ENCODE results near the gene PAX1. TPM values are rescaled to one million over a fixed set of nuclear protein-coding genes. Genes with fewer than 3 reads are reported as not detected.

The PAX1 gene
- polyA plus RNA-seq, 1 donor: not detected

- no peak for DNase-seq
Observed at GRCh38 chr20:21725892-21726291, 20.4 kb downstream of the PAX1 start.

DNA sequence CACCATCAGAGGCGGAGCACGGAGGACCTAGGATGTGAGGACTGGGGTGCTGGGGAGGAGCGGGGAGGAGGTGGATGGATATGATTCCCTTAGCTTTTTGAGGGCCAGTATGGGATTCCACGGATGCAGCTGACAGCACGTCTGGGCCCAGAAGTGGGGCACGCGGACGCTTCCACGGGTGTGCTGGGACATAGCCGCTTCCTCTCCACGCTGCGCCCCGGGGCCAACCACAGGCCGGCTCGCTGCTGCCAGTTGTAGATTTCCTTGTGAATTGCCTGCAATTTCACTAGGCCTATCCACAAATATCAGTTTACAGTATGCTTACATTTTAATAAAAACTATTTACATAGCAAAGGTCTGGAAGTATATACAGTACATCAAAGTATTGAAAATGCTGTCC lies 23.9 kb downstream of the PAX1 start:
- DNase-seq: no peak

GRCh38 chr20:21739161-21739560 lies 33.7 kb downstream of the PAX1 start:
- no peak for DNase-seq

DNA sequence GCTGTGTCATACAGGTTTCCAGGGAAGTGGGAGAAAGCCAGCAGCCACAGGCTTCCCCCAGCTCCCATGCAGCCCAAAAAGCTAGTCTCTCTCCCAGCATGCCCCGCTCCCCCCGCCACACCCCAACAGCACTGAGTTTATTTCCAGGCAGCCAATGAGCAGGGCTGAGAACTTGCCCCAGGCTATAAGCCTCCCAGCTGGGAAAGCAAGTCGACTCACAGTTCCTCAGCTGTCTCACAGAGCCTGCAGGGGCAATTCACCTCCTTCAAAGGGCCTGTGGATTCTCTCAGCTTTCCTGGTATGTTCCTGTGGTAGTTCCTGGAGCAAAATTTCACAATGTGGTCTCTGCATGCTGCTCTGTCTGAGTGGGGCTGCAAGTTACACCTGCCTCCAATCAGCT lies 34.2 kb downstream of the PAX1 start:
- DNase-seq: no peak

- no peak for DNase-seq
Observed at GRCh38 chr20:21741266-21741665, 35.8 kb downstream of the PAX1 start.

DNA sequence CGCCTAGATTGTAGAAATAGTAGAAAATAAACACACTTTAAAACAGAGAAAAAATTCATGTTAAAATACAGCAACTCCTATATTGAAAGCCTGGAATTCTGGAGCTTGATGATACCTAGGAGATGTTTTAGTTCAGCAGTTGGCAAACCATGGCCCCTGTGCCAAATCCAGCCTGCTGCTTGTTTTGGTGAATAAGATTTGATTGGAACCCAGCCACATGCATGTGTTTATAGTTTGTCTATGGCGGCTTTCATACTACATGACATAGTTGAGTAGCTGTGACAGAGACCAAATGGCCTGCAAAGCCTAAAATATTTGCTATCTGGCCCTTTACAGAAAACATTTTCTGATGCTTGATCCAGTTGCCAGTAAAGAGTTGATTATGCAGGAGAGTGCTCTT lies 57.2 kb downstream of the PAX1 start:
- no peak for DNase-seq

DNA sequence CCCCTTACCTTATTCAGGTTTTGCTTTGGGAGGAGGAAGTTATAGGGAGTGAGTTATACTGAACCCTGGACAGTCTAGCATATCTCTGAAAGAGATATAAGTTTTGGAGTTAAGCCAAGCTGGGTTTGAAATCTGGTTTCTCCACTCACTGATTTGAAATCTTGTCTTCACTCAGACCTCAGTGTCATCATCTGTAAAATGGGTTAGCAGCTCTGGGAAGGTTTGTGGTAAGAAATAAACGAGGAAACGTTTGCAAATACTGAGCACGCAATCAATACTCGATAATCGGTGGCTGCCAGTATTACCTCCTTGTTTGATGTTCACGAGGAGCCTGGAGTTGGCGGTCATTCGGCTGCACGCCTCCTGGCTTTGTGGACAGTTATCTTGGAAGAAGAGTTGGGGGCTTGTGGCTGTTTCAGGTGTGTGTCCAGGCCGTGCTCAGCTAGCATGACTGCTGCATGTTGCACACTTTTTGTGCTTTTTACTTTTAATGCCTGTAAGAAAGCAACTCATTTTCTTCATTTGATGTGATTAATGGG lies 61.8 kb downstream of the PAX1 start:
- DNase-seq: no peak

DNA sequence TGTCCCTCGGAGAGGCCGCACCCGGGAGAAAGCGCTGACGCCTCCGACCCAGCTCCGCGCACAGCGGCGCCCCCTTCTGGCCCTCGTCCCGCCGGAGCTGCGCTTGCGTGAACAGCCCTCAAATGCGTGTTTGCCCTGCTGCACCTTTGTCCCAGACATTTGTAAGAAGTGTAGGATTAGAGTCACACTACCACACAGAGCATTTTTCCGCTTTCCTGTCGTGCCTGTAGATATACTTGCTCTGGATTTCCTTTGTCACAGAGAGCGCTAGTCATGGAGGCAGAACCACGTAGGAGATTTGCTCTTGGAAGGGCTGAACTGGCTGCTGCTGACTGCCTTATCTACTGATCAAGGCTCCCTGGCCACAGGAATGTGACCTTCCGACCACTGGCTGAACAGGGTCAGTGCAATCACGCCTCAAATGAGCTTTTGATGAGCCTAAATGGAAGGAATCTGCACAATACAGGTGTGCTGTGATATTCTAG lies 62.3 kb downstream of the PAX1 start:
- peak; percentile 25 for DNase-seq

Other genes starting within 250 kb of the PAX1 start
- not detected for gene NKX2-2, start 191.6 kb upstream of the PAX1 start, polyA plus RNA-seq (ENCODE audit: insufficient read length)

All from left kidney (tissue), 2 donors.